HepG2 (cell line): Measurements from ENCODE around the gene LRP1-AS. TPM values are rescaled to one million over a fixed set of nuclear protein-coding genes. Genes with fewer than 3 reads are reported as not detected.

Experiments
- DMAP1 ChIP-seq: IDR thresholded peaks from 2 replicates; pipeline ENCODE4 v1.6.1; 2016
- KDM5B ChIP-seq: sonication (generic); formaldehyde crosslinking; IDR thresholded peaks from 2 replicates; pipeline ENCODE4 v1.4.0; 2020; ENCODE audit warnings: missing genetic modification reagents, mild to moderate bottlenecking, borderline replicate concordance
- KLF12 ChIP-seq: sonication (generic); formaldehyde crosslinking; IDR thresholded peaks from 2 replicates; pipeline ENCODE4 v1.4.0; 2020; ENCODE audit warnings: missing genetic modification reagents, borderline replicate concordance
- MEF2D ChIP-seq: sonication (generic); formaldehyde crosslinking; IDR thresholded peaks from 2 replicates; pipeline ENCODE4 v1.5.1; 2020; ENCODE audit warnings: mild to moderate bottlenecking, missing genetic modification reagents
- MIER2 ChIP-seq: IDR thresholded peaks from 2 replicates; pipeline ENCODE4 v1.6.1; 2016; ENCODE audit warnings: missing biosample characterization, missing genetic modification reagents
- MIXL1 ChIP-seq: IDR thresholded peaks from 2 replicates; pipeline ENCODE4 v1.6.1; 2016
- NFKB2 ChIP-seq: sonication (generic); formaldehyde crosslinking; IDR thresholded peaks from 2 replicates; pipeline ENCODE4 v1.4.0; 2020; ENCODE audit warnings: missing genetic modification reagents, borderline replicate concordance
- RFX5 ChIP-seq: IDR thresholded peaks from 2 replicates; pipeline ENCODE4 v1.6.1; 2011; ENCODE audit warnings: low read depth, low read length, improper control_type of control experiment
- SETDB1 ChIP-seq: sonication (generic); formaldehyde crosslinking; IDR thresholded peaks from 2 replicates; pipeline ENCODE4 v1.5.1; 2020; ENCODE audit warnings: missing genetic modification reagents, mild to moderate bottlenecking, borderline replicate concordance
- SIN3B ChIP-seq: fragments of 150-350 bp; IDR thresholded peaks from 2 replicates; pipeline ENCODE4 v1.6.1; 2014; ENCODE audit warnings: low read length
- SP1 ChIP-seq, 2 experiments: fragments of 450-650 bp in 1 of 2; sonication (generic) in 1 of 2; formaldehyde crosslinking in 1 of 2; IDR thresholded peaks; 2 replicates each; pipeline versions ENCODE4 v1.4.0 to v1.6.1; 2016 to 2020; ENCODE audit warnings: missing genetic modification reagents in 1 of 2
- SP140L ChIP-seq: sonication (generic); formaldehyde crosslinking; IDR thresholded peaks from 2 replicates; pipeline ENCODE4 v1.4.0; 2020; ENCODE audit warnings: missing genetic modification reagents, borderline replicate concordance
- TMF1 ChIP-seq: sonication (generic); formaldehyde crosslinking; IDR thresholded peaks from 2 replicates; pipeline ENCODE4 v1.8.1; 2022; ENCODE audit warnings: low read depth, missing genetic modification reagents
- ZBTB26 ChIP-seq: IDR thresholded peaks from 2 replicates; pipeline ENCODE4 v1.6.1; 2016; ENCODE audit warnings: missing compliant biosample characterization, missing genetic modification reagents, borderline replicate concordance
- ZNF234 ChIP-seq: sonication (generic); formaldehyde crosslinking; conservative IDR thresholded peaks from 2 replicates; pipeline ENCODE4 v1.5.1; 2020; ENCODE audit warnings: mild to moderate bottlenecking, missing genetic modification reagents
- ZNF430 ChIP-seq: sonication (generic); formaldehyde crosslinking; IDR thresholded peaks from 2 replicates; pipeline ENCODE4 v1.9.0; 2021; ENCODE audit warnings: mild to moderate bottlenecking, missing genetic modification reagents
- ZNF589 ChIP-seq: sonication (generic); formaldehyde crosslinking; conservative IDR thresholded peaks from 2 replicates; pipeline ENCODE4 v1.8.0; 2022; ENCODE audit warnings: mild to moderate bottlenecking, moderate library complexity, missing genetic modification reagents
- ZNF775 ChIP-seq: sonication (generic); formaldehyde crosslinking; IDR thresholded peaks from 2 replicates; pipeline ENCODE4 v1.4.0; 2020; ENCODE audit warnings: missing genetic modification reagents, mild to moderate bottlenecking, moderate library complexity, borderline replicate concordance
- ZNF792 ChIP-seq: IDR thresholded peaks from 2 replicates; pipeline ENCODE4 v1.6.1; 2016
- polyA plus RNA-seq, 8 experiments: library from polyadenylated mRNA; depleted of rRNA in 3 of 8; stranded (reverse) in 7 of 8; unstranded in 1 of 8; fragments of >200 nt; fragmentation: Illumina TruSeq in 4 of 8; extraction: Trizol in 4 of 8; gene quantifications; 2 replicates each; pipeline versions ENCODE4 v1.2.1 to v1.2.3, GENCODE V29; 2011 to 2016; ENCODE audit warnings: low read depth in 4 of 8, missing spikeins in 1 of 8, mixed read lengths in 1 of 8; ENCODE audit not compliant: insufficient read depth in 1 of 8
- total RNA-seq, 5 experiments: library from RNA; depleted of rRNA; stranded (reverse); fragments of >200 nt; fragmentation: Illumina TruSeq; extraction: Trizol; gene quantifications; 2 replicates each; pipeline ENCODE4 v1.2.3, GENCODE V29; 2016; ENCODE audit warnings: low read depth in 1 of 5
- TF ChIP-seq, protein P1 (sequence below): sonication (generic); formaldehyde crosslinking; IDR thresholded peaks from 2 replicates; pipeline ENCODE4 v1.4.0; 2020; ENCODE audit warnings: missing genetic modification reagents, borderline replicate concordance
- TF ChIP-seq, protein P2 (sequence below): sonication (generic); formaldehyde crosslinking; IDR thresholded peaks from 2 replicates; pipeline ENCODE4 v1.5.1; 2020; ENCODE audit warnings: mild to moderate bottlenecking, missing genetic modification reagents, borderline replicate concordance

Gene LRP1-AS
- total and polyA plus RNA-seq, 2 of the 13 experiments (the other 11 are each of a cell fraction or from before 2014, with no cell fraction given), result 0.20 TPM; not detected in 1

GRCh38 chr12:57101892-57102695, 45.3 kb downstream of the LRP1-AS start (continued):
- TF ChIP-seq, protein P1, sequence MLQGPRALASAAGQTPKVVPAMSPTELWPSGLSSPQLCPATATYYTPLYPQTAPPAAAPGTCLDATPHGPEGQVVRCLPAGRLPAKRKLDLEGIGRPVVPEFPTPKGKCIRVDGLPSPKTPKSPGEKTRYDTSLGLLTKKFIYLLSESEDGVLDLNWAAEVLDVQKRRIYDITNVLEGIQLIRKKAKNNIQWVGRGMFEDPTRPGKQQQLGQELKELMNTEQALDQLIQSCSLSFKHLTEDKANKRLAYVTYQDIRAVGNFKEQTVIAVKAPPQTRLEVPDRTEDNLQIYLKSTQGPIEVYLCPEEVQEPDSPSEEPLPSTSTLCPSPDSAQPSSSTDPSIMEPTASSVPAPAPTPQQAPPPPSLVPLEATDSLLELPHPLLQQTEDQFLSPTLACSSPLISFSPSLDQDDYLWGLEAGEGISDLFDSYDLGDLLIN (CRISPR knock-in tag), result no peak
- TF ChIP-seq KDM5B (peak; percentile 73; the same call in 1 of the 2 replicates), RFX5 (no peak), DMAP1 (CRISPR knock-in tag) (peak; percentile 49; the same call in 1 of the 2 replicates), ZNF792 (no peak), ZBTB26 (no peak), MEF2D (peak; percentile 85; the same call in 1 of the 2 replicates), MIXL1 (0 out of 2 replicates have a peak, but pooled peaks have one; percentile 13), ZNF234 (CRISPR knock-in tag) (no peak), ZNF589 (no peak), KLF12 (CRISPR knock-in tag) (peak; percentile 83; the same call in 1 of the 2 replicates), SP140L (CRISPR knock-in tag) (no peak), ZNF430 (CRISPR knock-in tag) (peak; percentile 46; the same call in 1 of the 2 replicates), NFKB2 (peak; percentile 56; the same call in 1 of the 2 replicates), SIN3B (no peak; the same call in 1 of the 2 replicates), SETDB1 (CRISPR knock-in tag) (no peak), MIER2 (CRISPR knock-in tag) (0 out of 2 replicates have a peak, but pooled peaks have one; percentile 42), SP1 (IDR thresholded peaks at IDR 0.05) (no peak), SP1 (CRISPR knock-in tag; IDR thresholded peaks at IDR 0.05) (no peak; the same call in 1 of the 2 replicates), ZNF775 (CRISPR knock-in tag) (no peak), TMF1 (no peak)
- TF ChIP-seq, protein P2, sequence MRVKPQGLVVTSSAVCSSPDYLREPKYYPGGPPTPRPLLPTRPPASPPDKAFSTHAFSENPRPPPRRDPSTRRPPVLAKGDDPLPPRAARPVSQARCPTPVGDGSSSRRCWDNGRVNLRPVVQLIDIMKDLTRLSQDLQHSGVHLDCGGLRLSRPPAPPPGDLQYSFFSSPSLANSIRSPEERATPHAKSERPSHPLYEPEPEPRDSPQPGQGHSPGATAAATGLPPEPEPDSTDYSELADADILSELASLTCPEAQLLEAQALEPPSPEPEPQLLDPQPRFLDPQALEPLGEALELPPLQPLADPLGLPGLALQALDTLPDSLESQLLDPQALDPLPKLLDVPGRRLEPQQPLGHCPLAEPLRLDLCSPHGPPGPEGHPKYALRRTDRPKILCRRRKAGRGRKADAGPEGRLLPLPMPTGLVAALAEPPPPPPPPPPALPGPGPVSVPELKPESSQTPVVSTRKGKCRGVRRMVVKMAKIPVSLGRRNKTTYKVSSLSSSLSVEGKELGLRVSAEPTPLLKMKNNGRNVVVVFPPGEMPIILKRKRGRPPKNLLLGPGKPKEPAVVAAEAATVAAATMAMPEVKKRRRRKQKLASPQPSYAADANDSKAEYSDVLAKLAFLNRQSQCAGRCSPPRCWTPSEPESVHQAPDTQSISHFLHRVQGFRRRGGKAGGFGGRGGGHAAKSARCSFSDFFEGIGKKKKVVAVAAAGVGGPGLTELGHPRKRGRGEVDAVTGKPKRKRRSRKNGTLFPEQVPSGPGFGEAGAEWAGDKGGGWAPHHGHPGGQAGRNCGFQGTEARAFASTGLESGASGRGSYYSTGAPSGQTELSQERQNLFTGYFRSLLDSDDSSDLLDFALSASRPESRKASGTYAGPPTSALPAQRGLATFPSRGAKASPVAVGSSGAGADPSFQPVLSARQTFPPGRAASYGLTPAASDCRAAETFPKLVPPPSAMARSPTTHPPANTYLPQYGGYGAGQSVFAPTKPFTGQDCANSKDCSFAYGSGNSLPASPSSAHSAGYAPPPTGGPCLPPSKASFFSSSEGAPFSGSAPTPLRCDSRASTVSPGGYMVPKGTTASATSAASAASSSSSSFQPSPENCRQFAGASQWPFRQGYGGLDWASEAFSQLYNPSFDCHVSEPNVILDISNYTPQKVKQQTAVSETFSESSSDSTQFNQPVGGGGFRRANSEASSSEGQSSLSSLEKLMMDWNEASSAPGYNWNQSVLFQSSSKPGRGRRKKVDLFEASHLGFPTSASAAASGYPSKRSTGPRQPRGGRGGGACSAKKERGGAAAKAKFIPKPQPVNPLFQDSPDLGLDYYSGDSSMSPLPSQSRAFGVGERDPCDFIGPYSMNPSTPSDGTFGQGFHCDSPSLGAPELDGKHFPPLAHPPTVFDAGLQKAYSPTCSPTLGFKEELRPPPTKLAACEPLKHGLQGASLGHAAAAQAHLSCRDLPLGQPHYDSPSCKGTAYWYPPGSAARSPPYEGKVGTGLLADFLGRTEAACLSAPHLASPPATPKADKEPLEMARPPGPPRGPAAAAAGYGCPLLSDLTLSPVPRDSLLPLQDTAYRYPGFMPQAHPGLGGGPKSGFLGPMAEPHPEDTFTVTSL (CRISPR knock-in tag), result peak; percentile 61; the same call in 1 of the 2 replicates
